Body of pancreas (tissue), 4 donors: ENCODE data around the gene KMO.

ENCODE experiments used
- POLR2A ChIP-seq, 3 donors: fragments of 450-650 bp; IDR thresholded peaks; one replicate each; pipeline ENCODE4 v1.6.1; 2016; ENCODE audit warnings: antibody characterized with exemption in 3 of 3, mild to moderate bottlenecking in 2 of 3
- TF ChIP-seq, protein P1 (sequence below), 7 experiments: fragments of 450-650 bp in 4 of 7; fragments of 200-600 bp in 3 of 7; sonication (generic) in 3 of 7; IDR thresholded peaks; one replicate each; pipeline ENCODE4 v1.5.1; 2016 to 2019; ENCODE audit warnings: antibody characterized with exemption in 7 of 7

DNA sequence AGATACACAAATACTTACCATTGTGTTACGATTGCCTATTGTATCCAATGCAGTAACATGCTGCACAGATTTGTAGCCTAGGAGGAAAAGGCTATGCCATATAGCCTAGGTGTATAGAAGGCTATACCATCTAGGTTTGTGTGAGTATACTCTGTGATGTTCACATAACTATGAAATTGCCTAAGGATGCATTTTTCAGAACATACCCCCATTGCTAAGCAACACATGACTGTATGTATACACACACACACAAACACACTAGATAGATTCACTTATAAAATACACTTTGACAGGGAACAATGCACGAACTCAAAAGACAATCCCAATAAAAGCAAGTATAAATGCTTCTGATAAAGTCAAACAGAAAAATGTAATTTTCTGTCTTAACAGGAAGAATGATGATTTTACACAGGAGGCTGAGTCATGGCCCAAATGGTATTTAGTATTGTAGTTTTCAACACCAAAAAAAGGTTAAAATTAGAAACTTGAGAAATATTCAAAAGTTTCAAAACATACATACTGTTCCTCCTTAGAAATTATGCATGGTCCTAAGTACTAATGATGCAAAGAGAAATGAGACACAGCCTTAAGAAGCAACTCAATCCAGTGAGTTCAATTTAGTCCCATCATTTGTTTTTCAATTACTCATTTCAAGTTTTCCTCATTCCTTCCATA, 24.9 kb upstream of the KMO start:
- TF ChIP-seq, protein P1, sequence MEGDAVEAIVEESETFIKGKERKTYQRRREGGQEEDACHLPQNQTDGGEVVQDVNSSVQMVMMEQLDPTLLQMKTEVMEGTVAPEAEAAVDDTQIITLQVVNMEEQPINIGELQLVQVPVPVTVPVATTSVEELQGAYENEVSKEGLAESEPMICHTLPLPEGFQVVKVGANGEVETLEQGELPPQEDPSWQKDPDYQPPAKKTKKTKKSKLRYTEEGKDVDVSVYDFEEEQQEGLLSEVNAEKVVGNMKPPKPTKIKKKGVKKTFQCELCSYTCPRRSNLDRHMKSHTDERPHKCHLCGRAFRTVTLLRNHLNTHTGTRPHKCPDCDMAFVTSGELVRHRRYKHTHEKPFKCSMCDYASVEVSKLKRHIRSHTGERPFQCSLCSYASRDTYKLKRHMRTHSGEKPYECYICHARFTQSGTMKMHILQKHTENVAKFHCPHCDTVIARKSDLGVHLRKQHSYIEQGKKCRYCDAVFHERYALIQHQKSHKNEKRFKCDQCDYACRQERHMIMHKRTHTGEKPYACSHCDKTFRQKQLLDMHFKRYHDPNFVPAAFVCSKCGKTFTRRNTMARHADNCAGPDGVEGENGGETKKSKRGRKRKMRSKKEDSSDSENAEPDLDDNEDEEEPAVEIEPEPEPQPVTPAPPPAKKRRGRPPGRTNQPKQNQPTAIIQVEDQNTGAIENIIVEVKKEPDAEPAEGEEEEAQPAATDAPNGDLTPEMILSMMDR (IDR thresholded peaks at IDR 0.05): no peak
- no peak for TF ChIP-seq POLR2A (IDR thresholded peaks at IDR 0.05)
